Measurements from ENCODE around the gene MRPL2. TPM values are rescaled to one million over a fixed set of nuclear protein-coding genes. Genes with fewer than 3 reads are reported as not detected.
A peak's percentile ranks its signal among the peaks of the same experiment; 100 is the strongest.

The MRPL2 gene
- total and polyA plus RNA-seq, 2 of the 8 experiments (the other 6 are each of a cell fraction or from before 2014, with no cell fraction given) = 58.7 to 99.9 TPM

GRCh38 chr6:43020052-43020705 lies 39.1 kb downstream of the MRPL2 start:
- Histone ChIP-seq H3K23me2 (ENCODE audit: low read depth, low read length) (peaks cover 6% of the 10 kb centered on the region; the same call in 1 of the 2 replicates), H3K56ac (replicated peaks; ENCODE audit: insufficient read length, low read depth, low read length) (no peak overlapping the region), H3K79me1 (ENCODE audit: low read depth, low read length) (peaks cover 11% of the 10 kb centered on the region; the same call in 1 of the 2 replicates), H2BK120ac (replicated peaks; ENCODE audit: low read depth, low read length) (no peak overlapping the region), H3K14ac (ENCODE audit: insufficient read length) (no peak overlapping the region), H3K9ac (replicated peaks in 1 of 4; ENCODE audit: extremely low read depth in 1 of 4, low read depth in 3 of 4, low read length in 3 of 4) (no peak overlapping the region), H3K18ac (ENCODE audit: extremely low read depth, low read length) (no peak overlapping the region), H2BK12ac (ENCODE audit: low read depth, low read length) (no peak overlapping the region), H4K91ac (replicated peaks; ENCODE audit: insufficient read length, low read length) (no peak overlapping the region), H2AFZ (ENCODE audit: low read length) (no peak overlapping the region), H2BK15ac (ENCODE audit: low read length) (0 out of 2 replicates have a peak overlapping the region, but pooled peaks have one; percentile 12), H2BK5ac (ENCODE audit: low read depth, low read length) (0 out of 2 replicates have a peak overlapping the region, but pooled peaks have one; percentile 85), H3K4me2 (ENCODE audit: insufficient read depth in 1 of 2, low read depth in 2 of 2, low read length in 2 of 2) (peak overlapping the region in 1 of 2 experiments; percentile 45; a peak in 1 of 4 replicates), H3K36me3 (ENCODE audit: control insufficient read depth in 2 of 4, insufficient read depth in 4 of 4, low read length in 3 of 4) (peaks cover 16 to 36% (median 26%) of the 10 kb centered on the region in 4 experiments), H2BK20ac (ENCODE audit: low read length) (no peak overlapping the region), H4K8ac (ENCODE audit: extremely low read depth, insufficient read depth, low read length) (no peak overlapping the region), H3K4me3 (ENCODE audit: extremely low read depth in 1 of 4, insufficient read depth in 2 of 4, low read depth in 3 of 4, low read length in 4 of 4) (no peak overlapping the region), H3K4ac (replicated peaks; ENCODE audit: insufficient read length, low read depth, low read length) (no peak overlapping the region), H3K27me3 (replicated peaks in 1 of 4; ENCODE audit: control insufficient read depth in 3 of 4, extremely low read depth in 1 of 4, insufficient read depth in 3 of 4, low read length in 3 of 4) (no peaks in the 10 kb centered on the region), H4K20me1 (replicated peaks in 1 of 2; ENCODE audit: control insufficient read depth in 1 of 2, insufficient read depth in 2 of 2, low read length in 2 of 2) (peaks cover 0 to 2% of the 10 kb centered on the region in 2 experiments), H3K27ac (ENCODE audit: low read depth, low read length) (0 out of 2 replicates have a peak overlapping the region, but pooled peaks have one; percentile 21), H3K4me1 (replicated peaks in 1 of 4; ENCODE audit: control insufficient read depth in 3 of 4, insufficient read depth in 4 of 4, low read length in 3 of 4) (peaks cover 0 to 5% (median 2%) of the 10 kb centered on the region in 4 experiments; a peak in 4 of 7 replicates), H3K9me3 (ENCODE audit: insufficient read depth in 2 of 2, low read depth in 1 of 2, low read length in 1 of 2) (no peaks in the 10 kb centered on the region), H3K23ac (ENCODE audit: insufficient read length) (no peak overlapping the region), H3K79me2 (ENCODE audit: control insufficient read depth in 1 of 2, insufficient read depth in 2 of 2, low read length in 2 of 2) (peaks cover 3 to 51% of the 10 kb centered on the region in 2 experiments; a peak in 3 of 4 replicates), H2AK5ac (ENCODE audit: low read depth, low read length) (no peak overlapping the region), H4K5ac (ENCODE audit: insufficient read length, low read depth, low read length) (no peak overlapping the region)
- DNase-seq (ENCODE audit: low read depth in 1 of 2, low spot score in 2 of 2) (no peak), FAIRE-seq (no peak)
- POLR2A ChIA-PET (ENCODE audit: partially characterized antibody) = interaction anchor here (0.7 to 27.9 kb wide), 17 partner anchors 9 to 227 kb away, joined by 3 to 584 read pairs (median 5); partner anchors contain the start of genes CUL7, KLC4, MRPL2 and PEX6
- CTCF ChIA-PET (ENCODE audit: partially characterized antibody) = interaction anchor here (0.7 to 5.6 kb wide), 9 partner anchors 11 to 124 kb away, joined by 3 to 33 read pairs (median 3); no protein-coding TSS in a partner anchor
- whole genome bisulfite sequencing, 2 experiments (ENCODE audit: extremely low coverage in 1 of 2, insufficient coverage in 1 of 2, insufficient read length in 1 of 2, insufficient replicate concordance in 2 of 2, low coverage in 1 of 2, low lambda C conversion rate in 2 of 2, missing lambda C conversion rate in 1 of 2) = 75% methylated on average over 3 of the region's 3 CpGs; no CpG with 5 or more reads in 1 of the 2 experiments
- TF ChIP-seq TAF7 (optimal IDR thresholded peaks at IDR 0.05; ENCODE audit: borderline replicate concordance, low read depth, low read length) = no peak
- no peak for TF ChIP-seq TBP (IDR thresholded peaks at IDR 0.05; ENCODE audit: low read depth, low read length)
- no peak for TF ChIP-seq SP2 (IDR thresholded peaks at IDR 0.05; ENCODE audit: low read length)
- TF ChIP-seq RAD21 (IDR thresholded peaks at IDR 0.05 in 1 of 2, conservative IDR thresholded peaks at IDR 0.05 in 1 of 2; ENCODE audit: low read depth in 2 of 2, low read length in 2 of 2) = no peak
- no peak for TF ChIP-seq EZH2 (IDR thresholded peaks at IDR 0.05; ENCODE audit: low read depth, low read length, severe bottlenecking)
- no peak for TF ChIP-seq RXRA (IDR thresholded peaks at IDR 0.05; ENCODE audit: insufficient read depth, low read depth, low read length)
- no peak for TF ChIP-seq POLR2AphosphoS5 (IDR thresholded peaks at IDR 0.05; ENCODE audit: low read depth, low read length)
- TF ChIP-seq ZNF274 (IDR thresholded peaks at IDR 0.05; ENCODE audit: borderline replicate concordance, extremely low read depth, low read length) = no peak
- no peak for TF ChIP-seq ASH2L (IDR thresholded peaks at IDR 0.05; ENCODE audit: low read length)
- no peak for TF ChIP-seq EGR1 (IDR thresholded peaks at IDR 0.05; ENCODE audit: borderline replicate concordance, low read depth, low read length)
- TF ChIP-seq SRF (IDR thresholded peaks at IDR 0.05; ENCODE audit: low read depth, low read length) = no peak
- TF ChIP-seq RBBP5 (IDR thresholded peaks at IDR 0.05; ENCODE audit: borderline replicate concordance, low read depth, low read length) = no peak
